HG03196 (cell line): ENCODE data around the gene GFOD1.

Source experiments
- ATAC-seq: cut with Tn5 transposase; IDR thresholded peaks from one replicate; pipeline ENCODE4 v1.9.1; 2021; ENCODE audit not compliant: unreplicated experiment

GFOD1 gene

GRCh38 chr6:13360671-13361540 lies 126.5 kb downstream of the GFOD1 start:
- ATAC-seq, result no peak

GRCh38 chr6:13359287-13359686 lies 128.1 kb downstream of the GFOD1 start:
- ATAC-seq, result no peak

- no peak for ATAC-seq
Measured at GRCh38 chr6:13358511-13358910, 128.9 kb downstream of the GFOD1 start.

GRCh38 chr6:13357551-13358075 lies 129.8 kb downstream of the GFOD1 start:
- ATAC-seq, result no peak

- ATAC-seq, result peak; percentile 72
Measured at GRCh38 chr6:13355999-13356785, 131.2 kb downstream of the GFOD1 start.

- ATAC-seq, result peak; percentile 47
Measured at GRCh38 chr6:13355043-13355945, 132.1 kb downstream of the GFOD1 start.

DNA sequence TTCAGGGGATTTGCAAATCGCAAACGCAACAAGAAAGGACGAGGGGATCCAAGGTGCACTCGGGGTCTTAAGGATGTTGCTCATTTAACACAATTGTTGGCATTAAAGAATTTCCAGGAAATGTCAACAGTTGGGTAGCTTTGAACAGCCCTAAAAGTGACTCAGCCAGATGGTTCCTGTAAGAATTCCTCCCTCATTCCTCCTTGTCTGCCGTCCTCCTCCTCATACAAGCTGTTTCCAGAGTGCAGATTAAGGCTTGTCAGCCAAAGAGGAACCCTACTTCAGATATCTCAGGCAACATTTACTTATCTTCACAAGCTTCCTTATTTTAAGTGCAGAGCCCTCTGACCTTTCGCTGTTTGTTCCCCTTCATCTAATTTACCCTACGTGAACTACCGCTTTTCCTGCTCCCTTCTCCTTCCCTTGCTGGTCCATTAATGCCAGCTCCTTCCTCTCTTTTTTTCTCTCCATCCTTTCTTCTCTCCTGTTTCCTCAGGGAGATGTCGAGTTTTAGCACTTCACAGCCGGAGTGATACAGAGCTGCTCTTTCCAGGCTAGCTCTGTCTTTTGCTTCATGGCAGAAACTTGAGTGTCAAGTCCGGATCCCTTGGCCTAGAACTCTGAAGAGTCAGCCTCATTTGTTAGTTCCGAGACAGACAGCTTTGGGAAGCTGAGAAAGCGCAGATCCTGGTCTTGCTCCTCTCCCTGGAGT lies 132.9 kb downstream of the GFOD1 start:
- no peak for ATAC-seq

GRCh38 chr6:13352165-13352564 lies 135.2 kb downstream of the GFOD1 start:
- ATAC-seq, result no peak

DNA sequence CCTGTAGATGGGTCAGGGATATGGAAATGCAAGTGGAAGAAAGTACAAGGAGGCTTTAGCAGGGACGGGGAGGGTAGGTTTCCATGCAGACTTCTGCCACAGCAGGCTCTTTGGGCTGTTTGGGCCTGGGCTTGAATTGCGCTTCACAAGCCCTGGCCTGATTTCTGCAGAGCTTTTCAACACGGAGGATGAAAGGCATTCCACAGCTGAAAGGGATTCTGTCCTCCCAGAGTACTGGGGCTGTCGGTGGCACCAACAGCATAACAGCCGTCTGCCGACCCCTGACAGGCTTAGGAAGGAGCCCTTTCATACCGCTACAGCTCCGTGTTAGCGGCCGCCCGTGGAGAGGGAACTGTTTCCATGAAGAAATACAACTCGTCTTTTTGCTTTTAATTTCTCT lies 136.1 kb downstream of the GFOD1 start:
- no peak for ATAC-seq

DNA sequence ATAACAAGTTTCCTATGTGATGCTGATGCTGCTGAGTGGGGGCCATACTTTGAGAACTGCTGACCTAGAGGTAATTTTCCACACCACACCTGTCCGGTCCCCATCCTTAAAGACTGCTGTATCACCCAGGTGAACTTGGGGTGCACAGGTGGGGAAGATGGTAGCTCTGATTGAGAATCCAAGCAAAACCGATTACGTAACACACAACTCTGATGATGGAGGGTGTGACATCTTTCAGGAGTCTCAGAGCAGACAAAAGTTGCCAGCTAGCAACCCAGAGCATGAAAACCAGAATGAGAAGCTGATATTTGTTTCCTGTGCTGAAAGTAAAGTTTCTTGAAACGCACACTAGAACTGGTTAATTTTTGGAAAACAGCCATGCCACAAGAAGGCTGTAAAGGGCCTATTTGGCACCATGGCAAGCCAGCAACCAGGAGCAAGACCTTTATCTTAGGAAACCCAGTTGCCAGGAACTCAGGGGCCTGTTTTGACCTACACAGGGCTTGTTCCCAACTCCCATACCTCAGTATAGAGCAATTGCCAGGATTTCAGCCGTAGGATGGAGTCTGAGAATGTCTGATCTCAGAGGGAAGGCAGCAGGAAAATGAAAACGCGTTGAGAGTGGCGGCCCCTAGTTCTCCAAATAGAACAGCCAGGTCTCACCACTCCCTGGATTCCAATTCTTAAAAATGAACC lies 137.4 kb downstream of the GFOD1 start:
- ATAC-seq, result no peak

DNA sequence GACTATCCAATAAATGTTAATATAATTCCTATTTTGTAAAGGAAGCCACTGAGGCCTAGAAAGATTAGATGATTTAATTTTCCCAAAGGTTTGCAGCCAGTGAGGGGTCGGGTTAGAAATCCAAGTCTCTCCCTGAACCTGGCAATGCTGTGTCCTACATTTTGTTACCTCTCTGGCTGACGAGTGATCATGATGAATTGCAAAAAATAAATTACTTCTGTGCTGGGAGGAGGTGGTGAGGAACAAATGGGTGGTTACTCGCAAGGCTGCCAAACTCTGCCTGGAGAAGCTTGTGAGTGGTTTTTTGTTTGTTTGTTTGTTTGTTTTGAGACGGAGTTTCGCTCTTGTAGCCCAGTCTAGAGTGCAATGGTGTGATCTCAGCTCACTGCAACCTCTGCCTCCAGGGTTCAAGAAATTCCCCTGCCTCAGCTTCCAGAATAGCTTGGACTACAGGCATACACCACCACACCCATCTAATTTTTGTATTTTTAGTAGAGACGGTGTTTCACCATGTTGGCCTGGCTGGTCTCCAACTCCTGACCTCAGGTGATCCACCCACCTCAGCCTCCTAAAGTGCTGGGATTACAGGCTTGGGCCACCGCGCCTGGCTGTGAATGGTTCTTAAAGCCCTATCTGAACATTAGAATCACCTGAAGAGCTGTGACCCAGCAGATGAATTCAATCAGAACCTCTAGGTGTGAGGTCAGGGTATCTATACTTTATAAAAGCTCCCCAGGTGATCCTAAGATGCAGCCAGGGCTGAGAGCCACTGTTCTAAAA lies 138.9 kb downstream of the GFOD1 start:
- no peak for ATAC-seq

DNA sequence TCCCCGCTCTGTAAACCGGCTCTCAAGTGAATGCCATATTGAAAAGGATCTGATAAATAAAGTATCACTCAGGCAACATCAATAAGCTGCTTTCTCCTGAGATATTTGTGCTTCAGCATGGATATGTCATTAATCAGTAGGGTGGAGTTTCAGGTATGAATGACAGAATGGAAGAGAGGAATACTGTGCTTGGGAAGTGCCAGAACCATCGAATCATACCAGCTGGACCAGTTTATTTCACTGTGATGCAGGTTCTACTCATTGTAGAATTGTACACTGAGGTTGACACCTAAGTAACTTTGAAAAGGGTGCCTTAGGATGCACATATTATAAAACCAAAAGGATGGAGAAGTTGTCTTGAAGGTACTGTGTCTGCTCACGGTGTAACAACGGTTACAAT lies 141.2 kb downstream of the GFOD1 start:
- ATAC-seq, result no peak

DNA sequence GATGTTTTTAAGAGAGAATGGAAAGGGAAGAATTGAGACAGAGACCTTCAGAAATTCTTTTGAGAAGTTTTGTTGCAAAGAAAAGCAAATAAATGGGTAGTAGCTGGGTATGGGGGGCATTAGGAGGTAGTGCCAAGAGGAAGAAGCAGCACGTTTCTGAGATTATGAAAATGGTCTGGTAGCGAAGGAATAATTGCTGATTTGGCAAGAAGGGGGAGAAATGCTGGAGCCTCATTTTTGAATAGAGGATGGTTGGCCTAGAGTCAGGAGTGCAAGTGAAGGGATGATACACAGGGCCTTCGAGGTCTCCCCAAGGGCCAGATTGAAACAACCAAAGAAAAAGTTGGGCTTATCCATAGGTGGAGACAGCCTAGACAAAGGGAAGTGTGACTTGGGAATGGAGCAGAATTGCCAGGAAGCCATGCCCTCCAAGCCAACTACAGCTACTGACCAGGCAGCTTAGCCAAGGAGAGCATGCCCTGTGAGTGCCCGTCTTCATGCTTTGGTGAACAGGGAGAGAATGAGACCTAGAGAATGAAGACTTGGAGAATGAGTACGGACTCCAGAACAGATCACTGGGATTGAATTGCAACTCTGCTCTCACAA lies 144.9 kb downstream of the GFOD1 start:
- ATAC-seq, result no peak

GRCh38 chr6:13339863-13340630 lies 147.4 kb downstream of the GFOD1 start:
- ATAC-seq, result no peak

- ATAC-seq, result no peak
Measured at GRCh38 chr6:13338038-13338437, 149.4 kb downstream of the GFOD1 start.

DNA sequence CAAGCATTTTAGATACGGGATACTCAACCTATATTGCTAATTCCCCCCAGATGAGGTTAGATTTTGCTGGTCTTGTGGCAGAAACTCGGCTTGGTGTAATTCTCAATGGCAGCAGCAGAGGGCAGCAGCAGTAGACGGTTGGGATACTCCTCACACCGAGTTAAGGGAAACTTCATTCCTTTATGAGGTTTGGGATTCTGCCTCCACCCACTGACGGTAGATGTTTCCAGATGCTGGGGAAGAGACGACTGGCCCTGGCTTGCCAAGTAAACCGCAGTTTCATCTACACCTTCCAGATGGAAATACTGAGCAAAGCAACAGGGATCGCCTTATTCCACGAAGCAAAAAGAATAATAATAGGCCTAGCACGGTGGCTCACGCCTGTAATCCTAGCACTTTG lies 150.8 kb downstream of the GFOD1 start:
- no peak for ATAC-seq

DNA sequence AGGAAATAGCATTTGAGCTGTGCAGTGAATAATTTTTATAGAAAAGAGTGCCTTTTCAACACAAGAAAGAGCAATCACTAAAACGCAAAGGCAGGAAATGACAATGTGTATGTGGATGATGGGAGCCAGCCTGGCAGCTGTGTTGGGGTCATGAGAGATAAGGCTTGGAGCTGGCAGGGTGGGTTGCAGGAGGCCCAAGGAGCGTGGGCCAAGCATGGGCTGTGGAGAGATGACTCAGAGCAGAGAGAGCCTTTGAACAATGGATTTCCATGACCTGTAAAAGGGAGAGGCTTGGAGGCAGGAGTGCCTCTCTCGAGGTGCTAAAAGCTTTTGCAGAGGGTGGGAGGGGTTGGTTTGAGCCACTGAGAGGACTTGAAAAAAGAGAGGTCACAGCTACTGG lies 152.4 kb downstream of the GFOD1 start:
- ATAC-seq, result no peak

- ATAC-seq, result no peak
Measured at GRCh38 chr6:13332349-13332706, 155.1 kb downstream of the GFOD1 start.
